HepG2 (cell line): ENCODE results near the gene CTU2. TPM values are rescaled to one million over a fixed set of nuclear protein-coding genes. Genes with fewer than 3 reads are reported as not detected.

Experiments
- ATF7 ChIP-seq, 2 experiments: fragments of 450-650 bp in 1 of 2; sonication (generic) in 1 of 2; formaldehyde crosslinking in 1 of 2; IDR thresholded peaks; 2 replicates each; pipeline versions ENCODE4 v1.4.0 to v1.6.1; 2016 to 2020; ENCODE audit warnings: antibody characterized with exemption in 1 of 2, mild to moderate bottlenecking in 1 of 2, missing genetic modification reagents in 1 of 2
- BHLHE40 ChIP-seq: IDR thresholded peaks from 2 replicates; pipeline ENCODE4 v1.6.1; 2011; ENCODE audit warnings: low read length, improper control_type of control experiment
- GABPB1 ChIP-seq: IDR thresholded peaks from 2 replicates; pipeline ENCODE4 v1.6.1; 2016; ENCODE audit warnings: mild to moderate bottlenecking, missing genetic modification reagents, moderate library complexity, missing compliant biosample characterization
- HNF1A ChIP-seq, 2 experiments: sonication (generic) in 1 of 2; formaldehyde crosslinking in 1 of 2; IDR thresholded peaks; 2 replicates each; pipeline versions ENCODE4 v1.4.0 to v1.6.1; 2016 to 2020; ENCODE audit warnings: borderline replicate concordance in 1 of 2, low read depth in 1 of 2, mild to moderate bottlenecking in 1 of 2, missing genetic modification reagents in 1 of 2
- HNF4G ChIP-seq, 2 experiments: sonication (generic) in 1 of 2; formaldehyde crosslinking in 1 of 2; IDR thresholded peaks; 2 replicates each; pipeline versions ENCODE4 v1.4.0 to v1.6.1; 2011 to 2020; ENCODE audit warnings: borderline replicate concordance in 2 of 2, low read depth in 2 of 2, mild to moderate bottlenecking in 2 of 2, low read length in 1 of 2, missing genetic modification reagents in 1 of 2, moderate library complexity in 1 of 2
- JUND ChIP-seq: sonication (generic); formaldehyde crosslinking; IDR thresholded peaks from 2 replicates; pipeline ENCODE4 v1.8.0; 2022; ENCODE audit warnings: mild to moderate bottlenecking, missing genetic modification reagents
- MYC ChIP-seq: sonication (generic); formaldehyde crosslinking; IDR thresholded peaks from 2 replicates; pipeline ENCODE4 v1.9.0; 2021; ENCODE audit warnings: missing genetic modification reagents, borderline replicate concordance
- RAD21 ChIP-seq: fragments of 450-650 bp; formaldehyde crosslinking; IDR thresholded peaks from 2 replicates; pipeline ENCODE4 v1.5.0; 2020; ENCODE audit warnings: mild to moderate bottlenecking
- STAT6 ChIP-seq: sonication (generic); formaldehyde crosslinking; IDR thresholded peaks from 2 replicates; pipeline ENCODE4 v1.4.0; 2020; ENCODE audit warnings: missing genetic modification reagents, mild to moderate bottlenecking, borderline replicate concordance
- TMF1 ChIP-seq: sonication (generic); formaldehyde crosslinking; IDR thresholded peaks from 2 replicates; pipeline ENCODE4 v1.8.1; 2022; ENCODE audit warnings: low read depth, missing genetic modification reagents
- ZNF142 ChIP-seq: sonication (generic); formaldehyde crosslinking; IDR thresholded peaks from 2 replicates; pipeline ENCODE4 v1.4.0; 2020; ENCODE audit warnings: missing genetic modification reagents
- ZNF232 ChIP-seq: sonication (generic); formaldehyde crosslinking; IDR thresholded peaks from 2 replicates; pipeline ENCODE4 v1.4.0; 2020; ENCODE audit warnings: missing genetic modification reagents, borderline replicate concordance
- ZNF576 ChIP-seq: sonication (generic); formaldehyde crosslinking; IDR thresholded peaks from 2 replicates; pipeline ENCODE4 v1.4.0; 2020; ENCODE audit warnings: mild to moderate bottlenecking, missing genetic modification reagents
- polyA plus RNA-seq, 8 experiments: library from polyadenylated mRNA; depleted of rRNA in 3 of 8; stranded (reverse) in 7 of 8; unstranded in 1 of 8; fragments of >200 nt; fragmentation: Illumina TruSeq in 4 of 8; extraction: Trizol in 4 of 8; gene quantifications; 2 replicates each; pipeline versions ENCODE4 v1.2.1 to v1.2.3, GENCODE V29; 2011 to 2016; ENCODE audit warnings: low read depth in 4 of 8, missing spikeins in 1 of 8, mixed read lengths in 1 of 8; ENCODE audit not compliant: insufficient read depth in 1 of 8
- total RNA-seq, 5 experiments: library from RNA; depleted of rRNA; stranded (reverse); fragments of >200 nt; fragmentation: Illumina TruSeq; extraction: Trizol; gene quantifications; 2 replicates each; pipeline ENCODE4 v1.2.3, GENCODE V29; 2016; ENCODE audit warnings: low read depth in 1 of 5

CTU2 gene
- total and polyA plus RNA-seq, 2 of the 13 experiments (the other 11 are each of a cell fraction or from before 2014, with no cell fraction given), result 13.3 to 21.9 TPM

- TF ChIP-seq HNF1A (IDR thresholded peaks at IDR 0.05; ENCODE audit: low read depth) (no peak), HNF1A (CRISPR knock-in tag; IDR thresholded peaks at IDR 0.05; ENCODE audit: borderline replicate concordance) (peak; percentile 63; the same call in 1 of the 2 replicates), BHLHE40 (peak; percentile 66), STAT6 (no peak; the same call in 1 of the 2 replicates), JUND (CRISPR knock-in tag) (peak; percentile 73; the same call in 1 of the 2 replicates), HNF4G (IDR thresholded peaks at IDR 0.05; ENCODE audit: borderline replicate concordance, low read depth, low read length) (peak; percentile 45; the same call in 1 of the 2 replicates), HNF4G (CRISPR knock-in tag; IDR thresholded peaks at IDR 0.05; ENCODE audit: borderline replicate concordance, low read depth) (peak; percentile 61; the same call in 1 of the 2 replicates), ZNF232 (CRISPR knock-in tag) (peak; percentile 66; the same call in 1 of the 2 replicates), ZNF576 (CRISPR knock-in tag) (no peak), GABPB1 (CRISPR knock-in tag) (peak; percentile 87), ATF7 (IDR thresholded peaks at IDR 0.05) (peak; percentile 92), ATF7 (CRISPR knock-in tag; IDR thresholded peaks at IDR 0.05) (peak; percentile 95), ZNF142 (CRISPR knock-in tag) (peak; percentile 70; the same call in 1 of the 2 replicates), TMF1 (CRISPR knock-in tag) (peak; percentile 94; the same call in 1 of the 2 replicates), RAD21 (peak; percentile 24; the same call in 1 of the 2 replicates), MYC (CRISPR knock-in tag) (peak; percentile 98)
Observed at GRCh38 chr16:88706229-88706964, at the start of gene CTU2, which contains the start of gene RNF166 (continued).
